GM10266 (cell line): ENCODE results near the gene CTNNA2.

ENCODE experiments used
- DNase-seq: peaks from one replicate; pipeline ENCODE4 v3.0.0; 2012; ENCODE audit errors: extremely low spot score
- TF ChIP-seq, protein P1 (sequence below): IDR thresholded peaks from 2 replicates; pipeline ENCODE4 v1.5.1; 2012; ENCODE audit warnings: mild to moderate bottlenecking, low read depth; ENCODE audit not compliant: control insufficient read depth, insufficient read depth; ENCODE audit errors: missing control alignments

Gene CTNNA2

GRCh38 chr2:80461505-80462197, 948.8 kb downstream of the CTNNA2 start:
- DNase-seq, result no peak
- TF ChIP-seq, protein P1, sequence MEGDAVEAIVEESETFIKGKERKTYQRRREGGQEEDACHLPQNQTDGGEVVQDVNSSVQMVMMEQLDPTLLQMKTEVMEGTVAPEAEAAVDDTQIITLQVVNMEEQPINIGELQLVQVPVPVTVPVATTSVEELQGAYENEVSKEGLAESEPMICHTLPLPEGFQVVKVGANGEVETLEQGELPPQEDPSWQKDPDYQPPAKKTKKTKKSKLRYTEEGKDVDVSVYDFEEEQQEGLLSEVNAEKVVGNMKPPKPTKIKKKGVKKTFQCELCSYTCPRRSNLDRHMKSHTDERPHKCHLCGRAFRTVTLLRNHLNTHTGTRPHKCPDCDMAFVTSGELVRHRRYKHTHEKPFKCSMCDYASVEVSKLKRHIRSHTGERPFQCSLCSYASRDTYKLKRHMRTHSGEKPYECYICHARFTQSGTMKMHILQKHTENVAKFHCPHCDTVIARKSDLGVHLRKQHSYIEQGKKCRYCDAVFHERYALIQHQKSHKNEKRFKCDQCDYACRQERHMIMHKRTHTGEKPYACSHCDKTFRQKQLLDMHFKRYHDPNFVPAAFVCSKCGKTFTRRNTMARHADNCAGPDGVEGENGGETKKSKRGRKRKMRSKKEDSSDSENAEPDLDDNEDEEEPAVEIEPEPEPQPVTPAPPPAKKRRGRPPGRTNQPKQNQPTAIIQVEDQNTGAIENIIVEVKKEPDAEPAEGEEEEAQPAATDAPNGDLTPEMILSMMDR, result no peak

GRCh38 chr2:80462654-80463053, 949.8 kb downstream of the CTNNA2 start:
- TF ChIP-seq, protein P1, result no peak
- DNase-seq, result no peak

DNA sequence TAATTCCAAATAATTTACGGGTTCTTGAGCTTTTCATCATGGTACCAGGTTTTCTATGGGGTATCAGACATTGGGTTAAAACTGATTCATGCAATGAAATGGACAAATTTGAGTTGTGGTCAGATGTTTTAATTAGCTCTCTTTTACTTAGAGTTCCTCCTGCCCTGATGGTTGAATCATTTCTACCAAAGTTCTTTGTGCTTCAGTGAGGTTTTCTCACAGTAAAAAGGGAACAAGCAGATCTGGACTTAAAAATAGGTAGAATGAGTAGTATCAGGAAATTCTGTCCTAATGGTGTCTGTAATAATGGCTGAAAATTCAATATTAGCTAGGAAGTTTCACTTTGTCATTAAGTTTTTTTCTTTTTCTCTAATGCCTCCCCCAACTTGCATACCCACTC, 951.4 kb downstream of the CTNNA2 start:
- TF ChIP-seq, protein P1, result no peak
- DNase-seq, result no peak

DNA sequence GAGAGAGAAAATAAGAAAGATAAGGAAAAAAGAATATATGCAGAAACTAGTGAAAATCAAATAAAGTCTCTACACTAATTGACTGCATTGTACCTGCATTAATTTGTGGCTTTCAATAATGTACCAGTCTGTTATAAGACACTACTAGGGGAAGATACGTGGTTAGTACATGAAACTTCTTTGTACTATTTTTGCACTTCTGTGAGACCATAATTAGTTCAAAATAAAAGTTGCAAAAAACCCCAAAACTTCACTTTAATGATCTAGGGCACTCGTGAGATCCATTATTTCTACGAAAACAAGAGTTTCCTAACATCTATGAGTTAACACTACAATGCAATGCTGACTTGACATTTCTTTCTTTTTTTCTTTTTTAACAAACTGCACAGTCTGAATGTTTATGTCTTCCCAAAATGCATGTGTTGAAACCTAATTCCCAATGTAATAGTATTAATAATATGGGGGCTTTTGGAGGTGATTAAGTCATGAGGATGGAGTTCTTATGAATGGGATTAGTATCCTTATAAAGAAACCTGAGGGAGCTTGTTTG, 954.5 kb downstream of the CTNNA2 start:
- DNase-seq, result no peak
- TF ChIP-seq, protein P1, result no peak

- TF ChIP-seq, protein P1, result no peak
- DNase-seq, result no peak
Measured at GRCh38 chr2:80469428-80469827, 956.6 kb downstream of the CTNNA2 start.

GRCh38 chr2:80473069-80473468, 960.2 kb downstream of the CTNNA2 start:
- DNase-seq, result no peak
- TF ChIP-seq, protein P1, result no peak

DNA sequence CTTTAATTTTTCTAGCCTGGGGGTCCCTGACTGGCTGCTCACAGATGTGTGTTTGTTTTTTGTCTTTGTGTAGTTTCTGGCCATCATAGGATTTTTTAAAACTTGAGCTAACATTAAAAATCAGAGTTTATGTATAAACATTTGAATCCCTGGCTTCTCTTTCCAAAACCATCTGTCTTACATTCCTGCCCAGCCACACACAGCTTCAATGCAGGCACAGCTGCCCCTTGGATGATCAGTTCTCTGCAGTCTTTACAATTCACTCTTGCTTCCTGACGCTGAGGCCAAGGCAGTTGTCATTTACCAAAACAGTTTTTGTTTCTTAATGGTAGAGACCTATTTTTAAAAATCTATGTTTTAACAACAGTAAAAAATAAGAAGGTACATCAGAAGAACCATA, 960.9 kb downstream of the CTNNA2 start:
- no peak for DNase-seq
- TF ChIP-seq, protein P1, result no peak
